ENCODE measurements around the gene PPIE.
"Not testable (repeated sequence)": the region's sequence is repeated elsewhere in the genome, so short reads cannot be mapped to it uniquely, and the experiment has no call there.

PPIE gene

DNA sequence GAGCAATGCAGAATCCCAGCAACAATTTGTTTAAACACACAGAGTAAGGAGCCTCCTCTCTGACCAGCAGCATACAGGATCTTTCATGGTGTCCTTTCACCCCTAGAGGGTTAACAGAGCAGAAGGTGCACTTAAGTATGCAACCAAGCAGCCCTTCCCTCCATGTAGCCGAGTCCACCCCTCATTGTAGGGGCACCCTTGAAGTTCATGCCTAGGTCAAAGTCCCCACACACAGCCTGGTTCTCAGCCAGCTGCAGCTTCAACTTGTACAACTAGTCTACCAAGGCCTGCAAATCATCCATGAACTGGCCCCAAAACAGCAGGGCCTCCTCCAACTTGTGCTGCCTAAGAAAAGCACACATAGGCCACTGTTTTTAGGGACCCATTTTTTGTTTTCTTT is 57.0 kb downstream of the PPIE start:
- Histone ChIP-seq H3K9ac (ENCODE audit: low read length) (no peak overlapping the region), H3K4me3 (ENCODE audit: low read depth, low read length) (no peak overlapping the region), H3K27ac (ENCODE audit: low read depth, low read length) (no peak overlapping the region), H3K36me3 (ENCODE audit: control insufficient read depth, insufficient read depth, low read length) (no peaks in the 10 kb centered on the region), H3K27me3 (ENCODE audit: control insufficient read depth, insufficient read depth, low read length) (peaks cover 43% of the 10 kb centered on the region), H3K4me1 (ENCODE audit: control insufficient read depth, insufficient read depth, low read length) (no peaks in the 10 kb centered on the region), H3K9me3 (ENCODE audit: control insufficient read depth, insufficient read depth, low read depth, low read length) (no peaks in the 10 kb centered on the region)

DNA sequence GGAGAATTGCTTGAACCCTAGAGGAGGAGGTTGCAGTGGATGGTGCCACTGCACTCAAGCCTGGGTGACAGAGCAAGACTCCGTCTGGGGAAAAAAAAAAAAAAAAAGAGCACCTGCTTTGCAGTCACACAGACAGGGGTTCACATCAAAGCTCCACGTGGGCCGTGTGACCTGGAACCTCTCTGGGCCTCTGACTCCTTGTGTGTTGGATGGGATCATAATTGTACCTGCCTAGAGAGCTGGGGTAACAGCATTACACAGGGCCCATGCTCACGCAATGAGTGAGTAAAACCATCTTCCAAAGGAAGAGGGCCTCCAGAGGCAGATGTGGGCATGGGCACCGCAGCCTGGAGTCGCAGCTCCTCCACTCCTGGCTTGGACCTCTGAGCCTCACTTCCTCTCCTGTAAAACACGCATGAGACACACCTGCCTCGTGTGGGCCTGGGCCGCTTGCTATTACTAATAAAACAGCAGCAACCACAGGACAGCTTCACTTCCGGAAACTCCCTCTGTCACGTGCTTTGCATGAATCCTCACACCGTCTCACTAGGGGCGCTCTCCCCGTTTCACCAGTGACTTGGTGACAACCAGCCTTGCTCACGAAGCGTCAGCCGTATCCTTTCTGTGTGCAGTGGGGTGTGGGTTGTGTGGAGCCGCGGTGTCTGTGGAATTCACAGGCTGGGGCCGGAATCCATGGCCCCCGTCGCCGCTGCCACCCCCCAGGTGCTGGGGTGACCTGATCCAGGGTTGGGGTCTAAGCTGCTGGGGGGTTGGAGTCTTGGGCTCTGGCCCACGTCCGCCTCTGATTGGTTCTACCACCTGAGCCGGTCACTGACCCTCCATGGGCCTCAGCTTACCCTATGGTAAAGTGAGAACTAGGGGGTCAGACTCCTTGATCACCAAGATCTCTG is 60.4 kb downstream of the PPIE start:
- peaks cover 17% of the 10 kb centered on the region for H3K27me3 ChIP-seq (ENCODE audit: control insufficient read depth, insufficient read depth, low read length)
- not testable (repeated sequence) for H3K9ac ChIP-seq (ENCODE audit: low read length); H3K4me1 ChIP-seq (ENCODE audit: control insufficient read depth, insufficient read depth, low read length); H3K36me3 ChIP-seq (ENCODE audit: control insufficient read depth, insufficient read depth, low read length); H3K27ac ChIP-seq (ENCODE audit: low read depth, low read length); H3K4me3 ChIP-seq (ENCODE audit: low read depth, low read length); H3K9me3 ChIP-seq (ENCODE audit: control insufficient read depth, insufficient read depth, low read depth, low read length)

DNA sequence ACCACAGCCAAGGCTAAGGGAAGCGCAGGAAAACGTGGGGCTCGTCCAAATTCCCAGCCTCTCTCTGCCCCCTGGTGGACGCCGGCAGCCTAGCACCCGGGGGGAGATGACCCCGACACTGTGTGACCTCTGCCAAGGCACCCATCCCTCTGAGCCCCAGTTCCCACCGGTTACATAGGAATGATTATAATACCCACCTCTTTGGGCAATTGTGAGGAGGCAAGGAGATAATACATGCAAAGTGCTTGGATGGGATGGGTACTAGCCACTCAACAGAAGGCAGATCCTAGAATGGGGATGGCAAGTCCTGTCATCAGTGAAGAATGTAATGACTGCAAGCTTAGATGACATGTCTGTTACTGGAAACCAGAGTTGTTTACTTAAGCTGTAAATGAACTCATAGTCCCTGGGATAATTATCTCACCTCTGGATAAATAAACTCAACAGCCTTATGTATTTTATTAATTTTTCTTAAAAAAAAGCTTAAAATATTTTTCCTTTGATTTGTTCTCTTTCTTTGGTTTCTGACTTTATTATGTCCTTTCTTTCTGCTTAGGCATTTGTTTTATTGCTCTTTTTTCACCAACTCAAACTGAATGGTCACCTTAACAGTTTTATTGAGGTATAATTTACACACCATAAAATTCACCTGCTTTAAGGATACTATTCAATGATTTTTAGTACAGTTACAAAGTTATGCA is 61.2 kb downstream of the PPIE start:
- H3K36me3 ChIP-seq (ENCODE audit: control insufficient read depth, insufficient read depth, low read length): no peaks in the 10 kb centered on the region
- H3K9me3 ChIP-seq (ENCODE audit: control insufficient read depth, insufficient read depth, low read depth, low read length): no peaks in the 10 kb centered on the region; the same call in 1 of the 2 replicates
- H3K27ac ChIP-seq (ENCODE audit: low read depth, low read length): no peak overlapping the region
- no peak overlapping the region for H3K9ac ChIP-seq (ENCODE audit: low read length)
- peaks cover 15% of the 10 kb centered on the region for H3K27me3 ChIP-seq (ENCODE audit: control insufficient read depth, insufficient read depth, low read length)
- no peaks in the 10 kb centered on the region for H3K4me1 ChIP-seq (ENCODE audit: control insufficient read depth, insufficient read depth, low read length)
- no peak overlapping the region for H3K4me3 ChIP-seq (ENCODE audit: low read depth, low read length)

DNA sequence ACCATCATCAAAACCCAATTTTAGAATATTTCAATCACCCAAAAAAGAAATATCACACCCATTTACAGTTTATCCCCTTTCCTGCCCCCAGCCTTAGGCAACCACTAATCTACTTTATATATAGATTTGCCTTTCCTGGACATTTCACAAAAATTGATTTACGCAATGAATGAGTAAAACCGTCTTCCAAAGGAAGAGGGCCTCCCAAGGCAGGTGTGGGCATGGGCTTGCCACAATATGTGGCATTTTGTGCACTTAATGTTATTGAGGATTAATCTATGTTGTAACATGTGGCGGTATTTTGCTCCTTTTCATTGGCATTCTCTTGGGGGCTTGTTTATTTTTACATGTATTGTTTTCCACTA is 61.8 kb downstream of the PPIE start:
- Histone ChIP-seq H3K27ac (ENCODE audit: low read depth, low read length) (no peak overlapping the region), H3K4me1 (ENCODE audit: control insufficient read depth, insufficient read depth, low read length) (no peaks in the 10 kb centered on the region), H3K27me3 (ENCODE audit: control insufficient read depth, insufficient read depth, low read length) (peaks cover 14% of the 10 kb centered on the region), H3K36me3 (ENCODE audit: control insufficient read depth, insufficient read depth, low read length) (no peaks in the 10 kb centered on the region), H3K9me3 (ENCODE audit: control insufficient read depth, insufficient read depth, low read depth, low read length) (peaks cover 2% of the 10 kb centered on the region; the same call in 1 of the 2 replicates), H3K9ac (ENCODE audit: low read length) (no peak overlapping the region), H3K4me3 (ENCODE audit: low read depth, low read length) (no peak overlapping the region)

DNA sequence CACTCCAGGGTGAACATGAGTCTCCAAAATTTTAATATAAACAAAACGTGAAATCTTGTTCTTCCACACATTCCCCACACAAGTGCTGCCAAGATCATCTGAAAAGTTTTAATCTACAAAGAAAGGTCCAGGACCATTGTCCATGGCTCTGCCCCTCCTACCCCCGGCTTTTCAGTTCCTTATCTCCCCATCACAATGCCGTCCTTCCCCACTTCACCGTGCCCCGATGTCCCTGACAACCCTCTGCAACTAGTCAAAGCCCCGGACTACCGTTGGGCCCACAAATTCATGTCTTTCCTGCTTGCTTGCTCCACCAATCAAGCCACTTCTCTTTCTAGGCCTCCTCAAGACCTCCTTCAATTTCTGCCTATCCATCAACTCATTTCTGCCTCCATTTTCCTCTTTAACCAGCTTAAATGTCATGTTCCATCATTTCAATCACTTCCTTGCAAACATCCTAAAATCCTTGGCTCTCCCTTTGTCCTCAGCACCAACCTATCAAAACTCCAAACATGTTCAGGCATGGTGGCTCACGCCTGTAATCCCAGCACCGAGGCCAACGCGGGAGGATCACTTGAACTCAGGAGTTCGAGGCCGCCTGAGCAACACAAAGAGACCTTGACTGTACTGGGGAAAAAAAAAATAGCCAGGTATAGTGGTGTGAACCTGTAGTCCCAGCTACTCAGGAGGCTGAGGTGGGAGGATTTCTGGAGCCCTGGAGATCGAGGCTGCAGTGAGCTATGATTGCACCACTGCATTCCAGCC is 64.0 kb downstream of the PPIE start:
- Histone ChIP-seq H3K9ac (ENCODE audit: low read length) (no peak overlapping the region), H3K36me3 (ENCODE audit: control insufficient read depth, insufficient read depth, low read length) (no peaks in the 10 kb centered on the region), H3K9me3 (ENCODE audit: control insufficient read depth, insufficient read depth, low read depth, low read length) (peaks cover 7% of the 10 kb centered on the region), H3K4me1 (ENCODE audit: control insufficient read depth, insufficient read depth, low read length) (no peaks in the 10 kb centered on the region), H3K27ac (ENCODE audit: low read depth, low read length) (no peak overlapping the region), H3K27me3 (ENCODE audit: control insufficient read depth, insufficient read depth, low read length) (peaks cover 9% of the 10 kb centered on the region), H3K4me3 (ENCODE audit: low read depth, low read length) (no peak overlapping the region)

DNA sequence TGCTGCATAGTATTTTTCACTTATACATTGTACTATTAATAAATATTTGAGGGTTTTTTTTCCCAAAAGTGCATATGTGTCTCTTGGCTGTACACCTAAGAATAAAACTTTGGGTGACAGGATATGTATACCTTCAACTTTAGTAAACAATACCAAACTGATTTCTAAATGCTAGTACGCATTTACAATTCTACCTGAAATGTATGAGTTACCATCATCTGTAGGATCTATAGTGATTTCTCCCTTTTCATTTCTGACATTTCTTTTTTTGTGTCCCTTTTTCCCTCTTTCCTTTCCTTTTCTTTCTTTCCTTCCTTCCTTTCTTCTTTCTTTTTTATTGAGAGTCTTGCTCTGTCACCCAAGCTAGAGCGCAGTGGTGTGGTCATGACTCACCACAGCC is 66.7 kb downstream of the PPIE start:
- Histone ChIP-seq H3K9ac (ENCODE audit: low read length) (no peak overlapping the region), H3K27ac (ENCODE audit: low read depth, low read length) (no peak overlapping the region), H3K27me3 (ENCODE audit: control insufficient read depth, insufficient read depth, low read length) (no peaks in the 10 kb centered on the region; the same call in 1 of the 2 replicates), H3K9me3 (ENCODE audit: control insufficient read depth, insufficient read depth, low read depth, low read length) (peaks cover 10% of the 10 kb centered on the region), H3K4me1 (ENCODE audit: control insufficient read depth, insufficient read depth, low read length) (no peaks in the 10 kb centered on the region), H3K4me3 (ENCODE audit: low read depth, low read length) (no peak overlapping the region), H3K36me3 (ENCODE audit: control insufficient read depth, insufficient read depth, low read length) (no peaks in the 10 kb centered on the region)

DNA sequence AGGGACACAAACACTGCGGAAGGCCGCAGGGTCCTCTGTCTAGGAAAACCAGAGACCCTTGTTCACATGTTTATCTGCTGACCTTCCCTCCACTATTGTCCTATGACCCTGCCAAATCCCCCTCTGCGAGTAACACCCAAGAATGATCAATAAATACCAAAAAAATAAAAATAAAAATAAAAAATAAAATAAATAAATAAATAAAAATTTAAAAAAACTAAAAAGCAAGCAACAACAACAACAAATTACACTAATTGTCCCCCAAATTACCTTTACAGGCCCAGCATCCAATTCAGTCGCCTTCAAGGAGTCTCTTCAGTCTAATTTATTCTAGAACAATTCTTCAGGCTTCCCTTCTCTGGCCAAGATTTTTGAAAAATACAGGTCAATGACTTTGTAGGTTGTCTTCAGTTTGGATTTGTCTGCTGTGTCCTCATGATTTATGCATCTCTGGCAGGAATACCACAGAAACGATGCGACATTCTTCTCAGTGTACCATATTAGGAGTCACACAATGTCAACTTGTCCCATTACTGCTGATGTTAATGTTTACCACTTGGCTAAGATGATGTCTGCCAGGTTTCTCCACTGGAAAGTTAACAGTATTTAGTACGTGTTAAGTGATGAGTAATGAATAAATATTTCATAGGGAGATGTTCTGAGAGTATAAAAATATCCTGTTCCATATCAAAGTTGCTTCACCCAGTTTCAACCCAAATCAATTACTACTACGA is 70.3 kb downstream of the PPIE start:
- Histone ChIP-seq H3K27me3 (ENCODE audit: control insufficient read depth, insufficient read depth, low read length) (no peaks in the 10 kb centered on the region; the same call in 1 of the 2 replicates), H3K4me1 (ENCODE audit: control insufficient read depth, insufficient read depth, low read length) (no peaks in the 10 kb centered on the region), H3K9me3 (ENCODE audit: control insufficient read depth, insufficient read depth, low read depth, low read length) (peaks cover 10% of the 10 kb centered on the region), H3K4me3 (ENCODE audit: low read depth, low read length) (no peak overlapping the region), H3K27ac (ENCODE audit: low read depth, low read length) (no peak overlapping the region), H3K36me3 (ENCODE audit: control insufficient read depth, insufficient read depth, low read length) (no peaks in the 10 kb centered on the region), H3K9ac (ENCODE audit: low read length) (no peak overlapping the region)

DNA sequence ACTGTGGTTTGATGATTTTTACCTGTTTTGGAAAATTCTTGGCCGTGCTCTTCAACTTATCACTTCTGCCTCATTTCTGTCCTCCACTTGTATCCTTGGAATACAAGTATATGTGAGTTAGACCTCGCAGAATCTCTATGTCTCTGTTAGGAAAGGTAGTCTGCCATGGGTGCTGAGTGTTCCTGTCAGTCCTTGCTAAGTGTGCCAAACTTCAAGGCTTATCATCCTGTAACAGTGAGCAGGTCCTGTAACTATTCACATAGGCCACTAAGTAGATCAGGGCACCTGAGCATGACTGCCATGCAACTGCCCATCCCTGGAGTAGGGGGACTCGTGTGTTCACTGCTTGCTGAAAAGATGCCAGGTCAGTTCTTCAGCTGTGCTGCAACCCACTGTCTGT is 74.2 kb downstream of the PPIE start:
- no peaks in the 10 kb centered on the region for H3K4me1 ChIP-seq (ENCODE audit: control insufficient read depth, insufficient read depth, low read length)
- 0 out of 2 replicates have a peak, but pooled peaks cover 2% of the 10 kb centered on the region for H3K9me3 ChIP-seq (ENCODE audit: control insufficient read depth, insufficient read depth, low read depth, low read length)
- H3K36me3 ChIP-seq (ENCODE audit: control insufficient read depth, insufficient read depth, low read length): no peaks in the 10 kb centered on the region
- no peak overlapping the region for H3K4me3 ChIP-seq (ENCODE audit: low read depth, low read length)
- H3K27me3 ChIP-seq (ENCODE audit: control insufficient read depth, insufficient read depth, low read length): no peaks in the 10 kb centered on the region
- no peak overlapping the region for H3K27ac ChIP-seq (ENCODE audit: low read depth, low read length)
- no peak overlapping the region for H3K9ac ChIP-seq (ENCODE audit: low read length)

All from HUES6 (cell line).